Upper lobe of left lung (tissue), 4 donors: ENCODE data around the gene HMGN1.

Source experiments
- EP300 ChIP-seq, 4 donors: sonication (generic); formaldehyde crosslinking; IDR thresholded peaks; one replicate each; pipeline ENCODE4 v1.5.1; 2017; ENCODE audit warnings: antibody characterized with exemption in 4 of 4, control low read depth in 2 of 4
- POLR2A ChIP-seq, 4 donors: fragments of 450-650 bp; IDR thresholded peaks; one replicate each; pipeline ENCODE4 v1.5.1; 2016 to 2017; ENCODE audit warnings: antibody characterized with exemption in 4 of 4, mild to moderate bottlenecking in 2 of 4
- POLR2AphosphoS5 ChIP-seq, 2 donors: sonication (generic); formaldehyde crosslinking; IDR thresholded peaks; one replicate each; pipeline ENCODE4 v1.5.1; 2017; ENCODE audit warnings: antibody characterized with exemption in 2 of 2
- TF ChIP-seq, protein P1 (sequence below), 6 experiments: fragments of 450-650 bp in 4 of 6; fragments of 200-600 bp in 2 of 6; sonication (generic) in 2 of 6; IDR thresholded peaks; one replicate each; pipeline ENCODE4 v1.5.1; 2016 to 2019; ENCODE audit warnings: antibody characterized with exemption in 6 of 6

GRCh38 chr21:39325458-39325857 lies 23.4 kb downstream of the HMGN1 start:
- TF ChIP-seq POLR2AphosphoS5 (IDR thresholded peaks at IDR 0.05) (no peak), POLR2A (IDR thresholded peaks at IDR 0.05) (no peak), EP300 (IDR thresholded peaks at IDR 0.05) (no peak)
- TF ChIP-seq, protein P1, sequence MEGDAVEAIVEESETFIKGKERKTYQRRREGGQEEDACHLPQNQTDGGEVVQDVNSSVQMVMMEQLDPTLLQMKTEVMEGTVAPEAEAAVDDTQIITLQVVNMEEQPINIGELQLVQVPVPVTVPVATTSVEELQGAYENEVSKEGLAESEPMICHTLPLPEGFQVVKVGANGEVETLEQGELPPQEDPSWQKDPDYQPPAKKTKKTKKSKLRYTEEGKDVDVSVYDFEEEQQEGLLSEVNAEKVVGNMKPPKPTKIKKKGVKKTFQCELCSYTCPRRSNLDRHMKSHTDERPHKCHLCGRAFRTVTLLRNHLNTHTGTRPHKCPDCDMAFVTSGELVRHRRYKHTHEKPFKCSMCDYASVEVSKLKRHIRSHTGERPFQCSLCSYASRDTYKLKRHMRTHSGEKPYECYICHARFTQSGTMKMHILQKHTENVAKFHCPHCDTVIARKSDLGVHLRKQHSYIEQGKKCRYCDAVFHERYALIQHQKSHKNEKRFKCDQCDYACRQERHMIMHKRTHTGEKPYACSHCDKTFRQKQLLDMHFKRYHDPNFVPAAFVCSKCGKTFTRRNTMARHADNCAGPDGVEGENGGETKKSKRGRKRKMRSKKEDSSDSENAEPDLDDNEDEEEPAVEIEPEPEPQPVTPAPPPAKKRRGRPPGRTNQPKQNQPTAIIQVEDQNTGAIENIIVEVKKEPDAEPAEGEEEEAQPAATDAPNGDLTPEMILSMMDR (IDR thresholded peaks at IDR 0.05) = no peak
